NCI-H69 (cell line): ENCODE data around the gene TRMT6.

Experiments
- DNase-seq: peaks from one replicate; lab custom pipeline; 2025; lab: John Stamatoyannopoulos, UW

TRMT6 gene, protein sequence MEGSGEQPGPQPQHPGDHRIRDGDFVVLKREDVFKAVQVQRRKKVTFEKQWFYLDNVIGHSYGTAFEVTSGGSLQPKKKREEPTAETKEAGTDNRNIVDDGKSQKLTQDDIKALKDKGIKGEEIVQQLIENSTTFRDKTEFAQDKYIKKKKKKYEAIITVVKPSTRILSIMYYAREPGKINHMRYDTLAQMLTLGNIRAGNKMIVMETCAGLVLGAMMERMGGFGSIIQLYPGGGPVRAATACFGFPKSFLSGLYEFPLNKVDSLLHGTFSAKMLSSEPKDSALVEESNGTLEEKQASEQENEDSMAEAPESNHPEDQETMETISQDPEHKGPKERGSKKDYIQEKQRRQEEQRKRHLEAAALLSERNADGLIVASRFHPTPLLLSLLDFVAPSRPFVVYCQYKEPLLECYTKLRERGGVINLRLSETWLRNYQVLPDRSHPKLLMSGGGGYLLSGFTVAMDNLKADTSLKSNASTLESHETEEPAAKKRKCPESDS

DNA sequence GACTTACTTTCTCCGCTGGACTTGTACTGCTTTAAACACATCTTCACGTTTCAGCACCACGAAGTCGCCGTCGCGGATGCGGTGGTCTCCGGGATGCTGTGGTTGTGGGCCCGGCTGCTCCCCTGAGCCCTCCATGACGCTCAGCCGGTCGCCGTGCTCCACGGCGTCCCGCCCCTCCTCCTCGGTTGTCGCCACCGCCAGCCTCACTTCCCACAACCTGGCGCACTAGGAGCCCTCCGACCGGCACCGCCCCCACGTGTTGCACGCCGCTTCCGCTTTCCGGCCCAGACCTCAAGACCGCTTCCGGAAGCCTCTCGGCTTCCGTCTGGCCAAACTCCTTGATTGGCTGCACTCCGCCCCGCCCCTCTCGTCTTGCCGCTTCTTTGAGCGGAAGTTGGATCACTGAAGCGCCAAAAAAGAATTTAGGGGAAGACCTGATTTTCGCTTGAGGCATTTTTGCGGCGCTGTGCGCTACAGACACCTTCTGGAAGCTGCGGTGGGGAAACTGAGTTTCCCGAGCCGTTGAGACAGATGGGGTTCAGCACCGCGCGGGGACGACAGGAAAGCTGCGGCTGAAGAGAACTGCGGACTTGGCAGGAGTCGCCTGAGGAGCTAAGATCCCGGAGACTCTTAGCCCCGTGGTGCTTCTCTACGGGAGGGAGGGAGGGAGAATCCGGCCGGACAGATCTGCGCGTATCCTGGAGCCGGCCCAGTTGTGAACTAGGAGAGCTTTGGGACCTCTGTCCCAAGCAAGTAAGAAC, at the start of gene TRMT6, which contains the start of gene MCM8:
Gene TRMT6 (minus strand): TSS at position 263 of the 761 bp plus-strand sequence. CDS start 128 bp downstream, at position 135.
Gene MCM8 (plus strand): TSS at position 382 of the 761 bp plus-strand sequence. CDS start 1,364 bp downstream, outside the sequence.
- DNase-seq: peak; percentile 99

DNA sequence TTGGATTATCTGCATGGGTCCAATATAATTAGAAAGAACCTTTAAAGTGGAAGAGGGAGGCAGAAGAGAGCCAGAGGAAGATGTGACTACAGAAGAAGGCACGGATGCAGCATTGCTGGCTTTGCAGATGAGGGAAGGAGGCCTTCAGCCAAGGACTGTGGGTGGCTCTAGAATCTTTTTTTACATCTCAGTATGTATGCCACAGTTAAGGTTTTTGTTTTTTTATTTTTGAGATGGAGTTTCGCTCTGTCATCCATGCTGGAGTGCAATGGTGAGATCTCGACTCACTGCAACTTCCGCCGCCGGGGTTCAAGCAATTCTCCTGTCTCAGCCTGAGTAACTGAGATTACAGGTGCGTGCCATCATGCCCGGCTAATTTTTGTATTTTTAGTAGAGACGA, 49.5 kb upstream of the TRMT6 start:
- DNase-seq: no peak

DNA sequence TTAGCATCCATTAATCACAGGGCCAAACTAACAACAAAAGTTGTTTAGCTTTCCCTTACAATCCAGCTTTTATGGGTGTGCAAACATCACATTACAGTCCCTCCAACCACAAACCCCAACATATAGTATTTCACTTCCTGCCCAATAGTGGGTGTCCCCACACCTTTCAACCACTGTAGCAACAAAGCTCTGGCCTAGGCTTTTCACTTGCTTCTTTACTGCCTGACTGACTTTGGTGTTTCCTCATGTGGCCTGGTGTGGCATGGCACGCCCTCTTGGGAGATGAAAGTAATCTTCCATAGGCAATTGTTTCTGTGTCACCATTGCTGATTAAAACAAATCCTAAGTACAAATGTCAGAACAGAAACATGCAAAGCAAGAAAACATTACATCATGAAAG, 46.4 kb upstream of the TRMT6 start:
- peak; percentile 51 for DNase-seq

DNA sequence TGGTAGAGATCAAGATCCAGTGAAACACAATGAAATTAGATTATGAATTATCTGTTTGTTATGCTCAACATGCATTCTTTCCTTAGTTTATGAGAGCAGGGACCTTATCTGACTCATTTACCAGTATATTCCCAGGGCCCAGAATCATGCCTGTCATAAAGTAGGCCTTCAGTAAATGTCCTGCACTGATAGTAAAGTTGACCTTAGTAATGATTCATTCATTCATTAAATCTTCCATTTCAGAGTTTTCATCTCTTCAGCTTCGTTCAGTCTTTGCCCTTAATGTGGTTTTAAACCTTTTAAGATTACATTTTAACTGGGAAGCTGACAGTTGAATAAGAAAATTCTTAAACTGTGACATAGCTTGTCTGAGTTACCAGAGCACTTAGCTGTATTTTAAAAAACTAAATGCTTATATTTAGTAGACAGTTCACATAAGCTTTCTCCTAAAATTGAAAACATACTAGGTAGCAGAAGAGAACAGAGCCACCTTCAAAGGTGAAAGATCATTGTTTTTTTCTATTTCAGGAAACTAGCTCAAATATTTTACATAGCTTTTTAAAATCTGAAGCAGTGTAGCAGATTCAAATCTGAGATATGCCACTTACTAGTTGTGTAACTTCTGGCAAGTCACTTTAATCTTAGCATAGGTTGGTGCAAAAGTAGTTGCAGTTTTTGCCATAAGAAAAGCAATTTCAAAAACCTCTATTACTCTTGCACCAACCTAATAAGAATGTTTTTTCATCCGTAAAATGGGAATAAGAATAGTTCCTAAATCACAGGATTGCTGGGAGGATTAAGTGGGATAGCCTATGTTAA, 41.5 kb upstream of the TRMT6 start:
- no peak for DNase-seq

DNA sequence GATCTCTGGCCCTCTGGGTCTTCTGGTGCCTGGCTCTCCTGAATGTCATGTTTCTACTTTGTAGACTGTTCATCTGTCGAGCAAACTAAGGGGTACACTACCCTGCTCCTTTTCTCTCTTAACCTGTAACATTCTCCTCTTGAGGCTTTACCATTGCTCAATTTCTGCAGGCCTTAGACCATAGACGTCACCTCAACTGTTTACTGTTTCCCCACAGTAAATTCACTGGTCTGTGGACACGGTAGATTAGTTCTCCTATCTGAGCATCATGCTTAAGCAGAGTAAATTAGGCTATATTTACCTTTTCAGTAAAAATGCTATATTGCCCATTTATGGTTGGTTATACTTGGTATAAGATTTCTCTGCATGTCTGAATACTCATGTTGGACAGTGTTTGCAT, 40.6 kb upstream of the TRMT6 start:
- DNase-seq: no peak

DNA sequence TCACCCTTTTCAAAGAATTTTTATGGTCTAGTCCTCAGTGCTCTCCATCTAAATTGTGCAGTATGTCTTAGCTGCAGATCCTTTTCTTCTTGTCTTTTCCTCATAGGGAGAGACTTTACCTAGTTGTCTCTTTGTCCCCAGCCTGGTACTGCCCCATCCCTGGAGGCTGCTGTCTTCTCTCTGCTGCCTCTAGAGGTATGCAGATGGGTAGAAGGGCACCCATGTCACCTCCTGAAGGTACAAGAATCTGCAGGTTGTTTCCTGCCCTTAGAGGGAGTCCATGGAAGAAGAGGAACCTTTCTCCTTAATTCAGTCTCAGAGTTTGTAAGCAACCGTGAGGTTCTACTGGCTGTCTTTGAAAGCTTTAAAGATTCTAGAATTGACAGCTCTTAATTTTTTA, 39.2 kb upstream of the TRMT6 start:
- no peak for DNase-seq

DNA sequence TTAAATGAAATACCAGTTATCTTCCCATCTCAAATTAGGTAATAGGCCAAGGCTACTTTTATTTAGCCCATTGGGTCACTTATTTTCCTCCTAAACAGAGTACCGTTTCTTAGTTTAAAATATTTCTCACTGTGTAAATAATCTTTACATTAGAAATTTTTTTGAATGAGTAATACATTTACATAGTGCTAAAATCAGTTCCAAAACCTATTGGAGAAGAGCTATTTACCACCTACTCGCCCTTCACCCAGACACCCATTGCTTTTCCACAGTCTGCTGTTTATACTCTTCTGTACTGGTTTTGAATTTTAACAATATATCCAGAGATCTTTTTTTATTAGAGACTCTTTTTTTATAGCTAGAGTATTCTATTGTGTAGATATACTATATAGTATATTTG, 37.0 kb upstream of the TRMT6 start:
- no peak for DNase-seq

DNA sequence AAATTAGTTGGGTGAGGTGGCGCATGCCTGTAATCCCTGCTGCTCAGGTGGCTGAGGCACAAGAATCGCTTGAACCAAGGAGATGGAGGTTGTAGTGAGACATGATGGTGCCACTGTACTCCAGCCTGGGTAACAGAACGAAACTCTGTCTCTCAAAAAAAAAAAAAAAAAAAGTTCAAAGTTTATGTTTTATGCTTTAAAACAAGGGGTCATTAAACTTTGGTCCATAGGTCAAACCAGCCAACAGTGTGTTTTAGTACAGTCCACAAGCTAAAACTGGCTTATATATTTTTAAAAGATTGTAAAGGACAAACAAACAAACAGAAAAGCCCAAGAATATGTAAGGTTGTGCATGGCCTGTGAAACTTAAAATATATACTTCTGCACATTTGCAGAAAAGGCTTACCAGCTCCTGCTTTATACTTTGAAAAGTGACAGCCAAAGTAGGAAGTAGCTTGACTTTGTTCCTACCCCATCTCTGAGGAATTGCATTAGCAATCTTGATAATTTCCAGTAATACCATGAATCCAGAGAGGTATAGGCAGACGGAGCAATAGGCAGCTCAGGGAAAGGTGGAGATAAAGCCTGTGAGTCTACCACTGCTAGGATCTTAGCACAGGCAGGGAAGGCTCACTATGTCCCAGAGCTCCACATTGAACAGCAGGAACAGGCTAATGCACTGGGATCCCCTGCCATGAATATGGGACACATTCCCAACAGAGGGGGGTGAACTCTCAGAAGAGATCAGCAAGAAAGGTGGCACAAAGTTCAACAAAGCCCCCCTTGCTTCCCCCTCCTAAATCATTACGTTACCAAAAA, 30.6 kb upstream of the TRMT6 start:
- DNase-seq: no peak

DNA sequence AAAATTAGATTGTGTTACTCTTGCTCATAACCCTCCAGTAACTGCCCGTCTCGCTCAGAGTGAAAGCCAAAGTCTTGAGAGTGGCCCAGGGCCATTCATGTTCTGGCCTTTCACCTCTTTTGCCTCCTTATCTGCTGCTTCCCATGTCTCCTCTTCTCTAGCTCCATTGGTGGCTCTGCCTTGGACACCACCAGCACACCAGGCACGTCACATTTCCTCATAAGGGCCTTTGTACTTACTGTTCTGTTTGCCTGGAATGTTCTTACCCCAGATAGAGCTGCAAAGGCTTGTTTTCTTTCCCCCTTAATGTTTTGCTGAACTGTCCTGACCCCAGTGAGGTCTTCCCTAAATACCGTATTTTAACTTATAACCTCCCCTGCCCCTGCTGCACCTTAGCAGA, 29.5 kb upstream of the TRMT6 start:
- no peak for DNase-seq

DNA sequence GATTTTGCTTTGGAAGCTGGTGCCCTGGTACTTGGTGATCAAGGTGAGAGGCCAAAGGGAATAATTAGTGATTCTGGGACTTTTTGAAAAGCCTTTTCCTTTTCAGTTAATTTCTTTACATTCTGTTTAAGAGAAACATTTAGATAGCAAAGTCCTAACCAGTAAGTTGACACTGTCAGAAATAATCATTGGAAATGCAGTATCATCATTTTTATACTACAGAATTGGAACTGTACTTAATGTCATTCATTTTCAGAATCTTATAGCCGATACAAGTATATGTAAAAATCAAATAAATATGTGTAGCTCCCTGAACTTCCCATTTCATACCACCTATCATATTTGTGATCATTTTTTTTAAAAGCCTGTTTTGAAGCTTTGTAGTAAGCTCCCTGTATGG, 27.6 kb upstream of the TRMT6 start:
- no peak for DNase-seq

DNA sequence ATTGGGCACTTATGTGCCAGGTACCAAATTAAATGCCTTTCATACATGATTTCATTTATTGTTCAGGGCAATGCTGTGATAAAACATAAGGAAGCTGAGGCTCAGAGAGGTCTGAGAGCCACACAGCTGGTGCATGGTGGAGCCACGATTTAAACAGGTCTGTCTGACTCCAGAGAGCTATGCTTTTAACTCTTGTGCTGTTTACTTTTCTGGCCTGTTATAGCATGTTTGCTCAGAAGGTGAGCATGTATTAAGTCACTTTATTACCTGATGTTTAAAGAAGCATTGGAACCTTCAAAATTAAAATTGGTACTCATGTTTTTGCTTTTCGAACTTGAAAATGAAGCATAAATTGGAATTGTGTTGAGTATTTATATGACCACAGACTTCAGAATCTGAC, 26.9 kb upstream of the TRMT6 start:
- no peak for DNase-seq

DNA sequence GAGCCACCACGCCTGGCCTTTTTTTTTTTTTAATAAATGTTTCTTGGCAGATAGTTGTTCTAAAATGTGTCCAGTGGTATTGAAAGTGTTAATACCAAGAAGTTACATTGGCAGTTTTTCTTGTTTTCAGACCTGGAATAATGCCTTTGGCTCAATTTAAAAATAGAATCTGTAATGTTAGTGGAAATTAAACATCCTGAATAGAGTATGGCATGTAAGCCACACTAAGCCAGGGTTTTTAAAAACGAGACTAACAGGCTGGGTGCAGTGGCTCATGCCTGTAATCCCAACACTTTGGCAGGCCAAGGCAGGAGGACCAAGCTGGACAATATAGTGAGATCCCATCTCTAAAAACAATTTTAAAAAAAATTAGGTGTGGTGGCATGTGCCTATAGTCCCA, 25.4 kb upstream of the TRMT6 start:
- no peak for DNase-seq

DNA sequence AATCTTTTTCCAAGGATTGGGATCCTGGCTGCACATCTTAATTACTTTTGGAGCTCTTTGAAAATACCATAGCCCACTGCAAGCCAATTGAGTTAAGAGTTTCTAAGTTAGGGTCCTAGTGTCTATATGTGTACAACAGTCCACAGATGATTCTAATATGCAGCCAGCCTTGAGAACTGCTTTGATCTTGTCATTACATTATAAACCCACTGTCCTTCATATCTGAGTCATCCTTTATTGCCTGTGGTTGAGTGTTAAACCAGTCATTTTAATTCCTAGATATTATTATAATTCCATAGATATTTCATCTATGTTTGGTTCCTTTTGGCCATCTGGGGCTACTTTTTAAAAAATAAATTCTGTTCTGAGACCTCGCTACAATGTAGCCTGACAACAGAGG, 24.2 kb upstream of the TRMT6 start:
- DNase-seq: no peak

DNA sequence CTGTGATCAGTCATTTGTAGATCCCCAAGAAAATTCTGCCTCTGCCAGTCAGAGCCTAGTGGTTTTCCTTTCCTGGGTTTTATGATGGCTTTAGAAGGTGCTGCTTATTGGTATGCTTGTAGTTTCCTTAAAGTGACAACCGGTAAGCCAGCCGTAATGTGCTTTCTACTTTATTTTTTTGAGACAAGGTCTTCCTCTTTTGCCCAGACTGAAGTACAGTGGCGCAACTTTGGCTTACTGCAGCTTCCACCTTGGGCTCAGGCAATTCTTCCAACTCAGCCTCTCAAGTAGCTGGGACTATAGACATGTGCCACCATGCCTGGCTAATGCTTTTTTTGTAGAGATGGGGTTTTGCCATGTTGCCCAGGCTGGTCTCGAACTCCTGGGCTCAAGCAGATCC, 23.6 kb upstream of the TRMT6 start:
- no peak for DNase-seq

DNA sequence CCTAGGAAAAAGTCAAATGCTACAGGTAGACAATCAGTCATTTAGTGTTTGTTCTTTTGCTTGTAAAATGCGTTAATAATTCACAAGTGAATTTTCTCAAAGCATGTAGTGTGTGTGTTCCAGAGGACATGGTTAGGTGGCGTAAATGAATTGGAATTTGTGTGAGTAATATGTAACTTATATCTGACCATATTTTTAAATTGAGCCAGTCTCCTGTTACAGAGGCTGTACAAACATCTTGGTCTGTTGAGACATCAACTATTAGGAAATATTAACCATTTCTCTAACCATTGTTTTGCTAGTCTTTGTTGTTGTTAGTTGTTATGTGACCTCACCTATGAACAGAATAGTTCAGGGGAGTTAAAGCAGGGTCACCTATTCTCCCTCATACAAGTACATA, 22.8 kb upstream of the TRMT6 start:
- no peak for DNase-seq

DNA sequence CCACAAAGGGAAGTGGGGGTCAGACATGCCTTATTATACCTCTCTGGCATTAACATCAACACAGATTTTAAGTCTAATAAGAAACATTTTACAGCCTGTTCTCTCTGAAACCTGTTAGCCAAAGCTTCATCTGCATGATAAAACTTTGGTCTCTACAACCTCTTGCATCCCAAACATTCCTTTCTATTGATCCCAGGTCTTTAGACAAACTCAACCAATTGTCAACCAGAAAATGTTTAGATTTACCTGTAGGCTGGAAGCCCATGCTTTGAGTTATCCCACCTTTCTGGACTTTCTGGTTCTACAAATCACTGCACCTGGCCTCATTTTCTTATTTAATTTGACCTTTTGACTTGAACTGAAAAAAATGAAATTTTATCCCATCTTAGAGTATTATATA, 20.9 kb upstream of the TRMT6 start:
- no peak for DNase-seq

DNA sequence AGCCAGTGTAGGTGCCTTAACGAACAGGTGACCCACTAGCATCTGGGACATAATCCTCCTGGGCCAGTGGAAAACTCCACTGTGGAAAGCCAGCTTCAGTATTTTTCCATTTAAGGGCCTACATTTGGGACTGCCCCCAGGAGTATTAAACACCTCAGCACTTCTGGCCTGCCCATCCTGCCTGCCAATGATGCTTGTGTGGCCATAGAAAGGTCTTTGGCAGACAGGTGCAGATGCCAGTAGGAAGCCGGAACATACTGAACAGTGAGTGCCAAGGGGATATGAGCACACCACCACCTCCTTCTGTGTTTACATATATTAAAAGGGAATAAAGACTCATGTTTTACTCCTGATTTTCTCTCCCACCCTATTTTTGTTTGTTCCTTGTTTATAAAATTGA, 20.0 kb upstream of the TRMT6 start:
- no peak for DNase-seq

DNA sequence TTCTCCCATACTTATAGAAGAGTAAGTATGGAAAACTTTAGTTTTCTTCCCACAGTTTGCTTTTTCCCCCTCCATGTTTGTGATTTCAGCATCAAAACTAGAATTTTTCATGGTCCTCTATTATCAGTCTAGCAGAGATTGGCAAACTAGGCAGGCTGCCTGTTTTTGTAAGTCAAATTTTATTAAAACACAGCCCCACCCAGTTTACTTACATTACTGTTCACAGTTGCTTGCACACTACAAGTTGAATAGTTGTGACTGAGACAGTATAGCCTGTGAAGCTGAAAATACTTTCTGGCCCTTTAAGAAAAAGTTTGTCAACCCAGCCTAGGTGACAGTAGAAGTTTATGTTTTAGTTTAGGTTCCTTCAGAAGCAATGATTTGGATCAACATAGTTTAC, 19.6 kb upstream of the TRMT6 start:
- DNase-seq: no peak

DNA sequence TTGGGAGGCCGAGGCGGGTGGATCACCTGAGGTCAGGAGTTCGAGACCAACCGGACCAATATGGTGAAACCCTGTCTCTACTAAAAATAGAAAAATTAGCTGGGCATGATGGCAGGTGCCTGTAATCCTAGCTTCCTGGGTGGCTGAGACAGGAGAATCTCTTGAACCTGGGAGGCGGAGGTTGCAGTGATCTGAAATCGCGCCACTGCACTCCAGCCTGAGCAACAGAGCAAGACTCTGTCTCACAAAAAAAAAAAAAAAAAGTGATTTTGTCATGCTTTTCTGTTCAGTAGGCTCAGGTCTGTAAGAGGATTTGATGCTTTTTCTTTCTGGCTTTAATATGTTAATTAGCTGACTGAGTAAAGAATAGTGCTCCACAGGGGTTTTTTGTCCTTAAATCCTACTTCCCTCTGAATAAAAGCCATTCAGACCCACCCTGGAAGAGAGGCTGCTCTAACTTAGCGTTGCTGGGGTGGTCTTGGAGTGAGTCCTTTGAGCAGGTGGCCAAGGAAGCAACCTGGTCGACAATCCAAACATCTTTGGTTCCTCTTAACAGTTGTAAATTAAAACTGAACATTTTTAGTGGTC, 19.1 kb upstream of the TRMT6 start:
- peak; percentile 44 for DNase-seq

DNA sequence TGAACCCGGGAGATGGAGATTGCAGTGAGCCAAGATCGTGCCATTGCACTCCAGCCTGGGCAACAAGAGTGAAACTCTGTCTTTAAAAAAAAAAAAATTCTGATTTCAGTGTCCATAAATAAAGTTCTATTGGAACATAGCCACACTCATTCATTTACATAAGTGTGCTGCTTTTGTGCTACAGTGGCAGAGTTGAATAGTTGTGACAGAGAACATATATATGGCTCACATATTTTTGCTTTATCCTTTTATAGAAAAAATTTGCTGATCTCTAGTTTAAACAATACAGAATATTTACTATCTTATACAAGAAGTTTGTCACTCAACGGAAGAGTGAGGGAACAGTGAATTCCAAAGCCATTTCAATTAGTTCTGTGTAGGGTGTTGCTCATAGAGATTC, 18.1 kb upstream of the TRMT6 start:
- no peak for DNase-seq

DNA sequence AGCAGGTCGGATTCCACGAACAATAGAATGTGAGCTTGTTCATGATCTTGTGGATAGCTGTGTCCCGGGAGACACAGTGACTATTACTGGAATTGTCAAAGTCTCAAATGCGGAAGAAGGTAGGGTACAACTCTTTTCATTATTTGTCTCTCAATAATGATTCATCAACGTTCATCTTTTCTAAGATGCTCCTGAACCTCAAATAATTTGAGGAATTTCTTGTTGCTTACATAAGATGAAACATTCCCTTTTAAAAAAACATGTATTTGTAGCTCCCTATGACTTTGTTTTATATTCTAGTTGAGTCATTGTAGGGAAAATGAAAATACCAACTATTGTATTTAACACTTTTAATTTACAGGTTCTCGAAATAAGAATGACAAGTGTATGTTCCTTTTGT, 17.1 kb upstream of the TRMT6 start:
- DNase-seq: no peak
